Muscle layer of duodenum (tissue), 2 donors: Measurements from ENCODE around the gene PRKG1.

Experiments
- H3K27ac ChIP-seq: one replicate; pipeline ENCODE4 v1.7.0; 2013; ENCODE audit warnings: mild to moderate bottlenecking, low read length
- H3K27me3 ChIP-seq: one replicate; pipeline ENCODE4 v1.7.0; 2013; ENCODE audit warnings: low read depth, mild to moderate bottlenecking, control low read depth, low read length
- H3K36me3 ChIP-seq, 2 donors: one replicate each; pipeline ENCODE4 v1.7.0; 2013; ENCODE audit warnings: low read length in 2 of 2, control low read depth in 1 of 2, mild to moderate bottlenecking in 1 of 2; ENCODE audit not compliant: insufficient read depth in 2 of 2, control insufficient read depth in 1 of 2
- H3K4me1 ChIP-seq, 2 donors: one replicate each; pipeline ENCODE4 v1.7.0; 2013; ENCODE audit warnings: low read length in 2 of 2, mild to moderate bottlenecking in 2 of 2, control low read depth in 1 of 2, moderate library complexity in 1 of 2; ENCODE audit not compliant: insufficient read depth in 2 of 2, control insufficient read depth in 1 of 2
- H3K4me3 ChIP-seq, 2 donors: one replicate each; pipeline ENCODE4 v1.7.0; 2013; ENCODE audit warnings: low read length in 2 of 2, low read depth in 1 of 2, mild to moderate bottlenecking in 1 of 2
- H3K9me3 ChIP-seq, 2 donors: one replicate each; pipeline ENCODE4 v1.7.0; 2013; ENCODE audit warnings: low read length in 2 of 2, control low read depth in 1 of 2, mild to moderate bottlenecking in 1 of 2; ENCODE audit not compliant: control insufficient read depth in 1 of 2
- donor health status: healthy.

The PRKG1 gene

DNA sequence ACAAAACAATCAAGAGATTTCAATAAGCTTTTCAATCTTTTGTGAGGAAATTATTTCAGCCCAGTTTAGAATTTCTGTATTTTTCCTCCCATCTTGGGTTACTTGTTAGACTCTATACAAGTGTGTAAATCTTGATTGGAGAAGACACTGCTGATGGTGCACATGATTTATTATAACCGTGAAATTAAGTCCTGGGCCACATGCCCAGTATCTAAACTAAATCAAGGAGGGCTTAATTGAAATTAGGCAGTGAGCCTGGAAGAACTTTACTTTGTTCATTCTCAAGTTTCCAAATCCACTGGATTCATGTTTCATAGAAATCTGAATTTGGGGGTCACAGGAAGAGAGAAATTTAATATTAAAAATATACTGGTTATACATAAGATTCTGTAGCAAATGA is 580.6 kb downstream of the PRKG1 start:
- H3K9me3 ChIP-seq: no peaks in the 10 kb centered on the region
- no peaks in the 10 kb centered on the region for H3K36me3 ChIP-seq
- H3K27me3 ChIP-seq: no peaks in the 10 kb centered on the region
- H3K4me1 ChIP-seq: peaks cover 0 to 24% of the 10 kb centered on the region in 2 donors
- no peak overlapping the region for H3K4me3 ChIP-seq
- no peak overlapping the region for H3K27ac ChIP-seq

DNA sequence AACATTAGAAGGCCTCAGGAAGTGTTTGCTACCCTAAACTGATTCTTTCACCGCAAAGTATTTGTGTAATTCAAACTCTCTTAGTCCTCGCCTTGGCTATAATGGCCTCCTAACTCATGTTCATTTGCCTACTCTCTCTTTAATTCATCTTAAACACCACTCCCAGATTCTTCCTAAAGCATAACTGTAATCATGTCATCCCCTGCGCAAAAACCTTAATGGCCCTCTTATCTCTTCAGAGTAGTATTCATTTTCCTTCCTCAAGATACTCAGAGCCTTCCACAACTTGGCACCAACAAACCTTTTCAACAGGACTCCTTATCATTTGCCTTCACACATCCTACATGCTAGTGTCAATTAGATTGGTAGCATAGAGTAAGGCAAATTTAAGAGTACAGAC is 582.2 kb downstream of the PRKG1 start:
- Histone ChIP-seq H3K36me3 (no peaks in the 10 kb centered on the region), H3K4me1 (peaks cover 0 to 24% of the 10 kb centered on the region in 2 donors), H3K27ac (no peak overlapping the region), H3K4me3 (no peak overlapping the region), H3K27me3 (no peaks in the 10 kb centered on the region), H3K9me3 (no peaks in the 10 kb centered on the region)

DNA sequence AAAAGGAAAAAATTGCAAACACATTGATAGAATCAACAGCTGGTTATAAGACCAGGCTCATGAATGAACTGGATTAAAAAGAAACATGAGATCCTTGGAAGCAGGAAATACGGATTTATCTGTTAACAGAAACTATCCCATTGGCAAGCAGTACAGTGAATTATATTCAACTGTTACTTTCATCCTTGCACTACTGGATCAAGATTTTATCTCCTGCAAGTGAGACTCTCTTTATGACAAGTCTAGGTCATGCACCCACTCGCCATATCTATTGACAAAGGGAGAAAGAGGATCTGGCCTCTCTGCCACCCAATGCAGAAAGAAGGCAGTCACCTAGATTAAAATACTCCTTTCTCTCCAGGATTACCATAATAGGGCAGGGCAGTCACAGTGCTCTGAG is 583.7 kb downstream of the PRKG1 start:
- H3K27ac ChIP-seq: no peak overlapping the region
- no peaks in the 10 kb centered on the region for H3K9me3 ChIP-seq
- H3K4me3 ChIP-seq: no peak overlapping the region
- H3K36me3 ChIP-seq: no peaks in the 10 kb centered on the region
- H3K27me3 ChIP-seq: no peaks in the 10 kb centered on the region
- peaks cover 0 to 24% of the 10 kb centered on the region in 2 donors for H3K4me1 ChIP-seq

DNA sequence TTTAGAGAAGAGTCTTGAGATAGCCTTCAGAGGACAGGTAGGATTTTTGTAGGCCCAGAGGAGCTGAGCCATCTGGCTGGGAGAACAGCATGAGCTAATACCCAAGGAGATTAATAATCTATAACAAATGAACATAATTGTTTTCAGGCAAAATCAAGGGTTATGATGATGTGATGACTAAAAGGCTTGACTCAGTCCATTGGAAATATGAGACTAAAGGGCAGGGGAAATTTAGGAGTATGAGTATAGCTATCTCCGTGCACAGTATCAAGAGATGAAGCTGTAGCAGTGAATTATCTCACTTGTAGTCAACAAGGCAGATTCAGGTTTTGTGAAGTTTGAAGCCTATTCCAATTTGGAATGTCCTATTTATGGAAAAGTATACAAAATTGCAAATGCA is 585.1 kb downstream of the PRKG1 start:
- Histone ChIP-seq H3K4me3 (no peak overlapping the region), H3K9me3 (no peaks in the 10 kb centered on the region), H3K4me1 (peaks cover 0 to 24% of the 10 kb centered on the region in 2 donors), H3K36me3 (no peaks in the 10 kb centered on the region), H3K27me3 (no peaks in the 10 kb centered on the region), H3K27ac (no peak overlapping the region)

DNA sequence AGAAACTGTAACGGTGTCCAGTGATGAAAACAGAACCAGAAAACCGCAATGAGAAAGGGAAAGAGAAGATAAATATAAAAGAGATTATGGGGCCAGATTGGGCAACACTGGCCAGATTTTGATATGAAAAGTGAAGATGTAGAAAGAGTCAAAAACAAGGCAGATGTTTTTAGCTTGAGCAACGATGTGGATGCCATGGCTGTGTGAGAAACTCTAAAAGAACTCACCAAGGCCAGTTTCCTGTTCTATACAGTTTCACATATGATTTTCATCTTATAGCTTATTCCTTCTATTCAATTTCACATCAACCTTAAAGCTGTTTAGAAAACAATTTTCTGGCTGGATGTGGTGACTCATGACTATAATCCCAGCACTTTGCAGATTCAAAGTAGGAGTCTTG is 588.8 kb downstream of the PRKG1 start:
- H3K27me3 ChIP-seq: no peaks in the 10 kb centered on the region
- no peak overlapping the region for H3K4me3 ChIP-seq
- no peak overlapping the region for H3K27ac ChIP-seq
- H3K4me1 ChIP-seq: peaks cover 6 to 10% of the 10 kb centered on the region in 2 donors
- no peaks in the 10 kb centered on the region for H3K9me3 ChIP-seq
- no peaks in the 10 kb centered on the region for H3K36me3 ChIP-seq

DNA sequence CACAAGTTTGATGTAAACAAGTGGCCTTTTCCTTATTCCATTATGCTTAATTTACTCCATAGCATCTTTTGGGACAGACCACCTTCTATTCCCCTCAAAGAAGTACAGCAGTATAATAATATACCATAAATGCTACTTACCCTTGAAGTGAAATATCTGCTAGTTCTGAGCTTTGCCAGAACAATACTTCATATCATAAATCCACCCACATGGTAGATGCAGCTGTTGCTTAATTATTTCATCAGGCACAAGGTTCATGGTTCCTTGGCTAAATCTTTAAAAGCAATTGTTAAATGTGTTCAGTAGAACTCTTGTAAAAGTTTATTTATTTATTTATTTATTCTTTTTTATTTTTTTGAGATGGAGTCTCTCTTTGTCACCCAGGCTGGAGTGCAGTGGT is 592.2 kb downstream of the PRKG1 start:
- Histone ChIP-seq H3K27ac (no peak overlapping the region), H3K36me3 (no peaks in the 10 kb centered on the region), H3K9me3 (no peaks in the 10 kb centered on the region), H3K4me1 (peaks cover 9% of the 10 kb centered on the region in 2 donors), H3K27me3 (no peaks in the 10 kb centered on the region), H3K4me3 (no peak overlapping the region)

DNA sequence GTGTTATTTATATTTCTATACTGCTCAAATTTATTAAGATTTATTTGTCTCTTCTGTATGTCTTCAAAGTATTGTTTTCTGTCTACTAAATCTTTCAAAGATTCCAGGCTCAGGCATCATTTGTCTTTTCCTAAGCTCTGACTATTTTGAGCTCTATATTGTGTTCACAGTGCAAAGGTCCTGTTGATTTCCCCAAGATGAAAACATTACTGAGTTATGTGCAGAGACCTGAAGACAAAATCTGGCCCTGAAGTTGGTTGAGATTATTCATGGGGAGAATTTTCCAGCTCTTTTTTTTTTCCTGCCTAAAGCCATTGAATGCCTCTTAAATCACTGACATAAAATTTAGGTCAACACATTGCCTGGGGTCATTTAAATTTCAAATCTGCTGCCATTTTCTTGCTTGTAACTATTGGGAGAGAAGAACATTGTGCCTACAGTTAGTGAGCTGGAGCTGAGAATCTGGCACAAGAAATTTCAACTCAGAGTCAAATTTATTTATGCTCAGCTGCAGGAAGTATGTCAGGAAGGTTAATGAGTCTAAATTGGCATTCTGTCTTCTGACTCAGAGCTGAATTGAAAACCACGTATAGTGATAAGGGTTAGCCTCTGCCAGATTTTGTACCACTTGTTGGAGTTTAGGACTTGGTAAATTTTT is 593.5 kb downstream of the PRKG1 start:
- no peaks in the 10 kb centered on the region for H3K36me3 ChIP-seq
- H3K4me1 ChIP-seq: peaks cover 9% of the 10 kb centered on the region in 2 donors
- no peaks in the 10 kb centered on the region for H3K9me3 ChIP-seq
- H3K27ac ChIP-seq: no peak overlapping the region
- no peaks in the 10 kb centered on the region for H3K27me3 ChIP-seq
- no peak overlapping the region for H3K4me3 ChIP-seq

DNA sequence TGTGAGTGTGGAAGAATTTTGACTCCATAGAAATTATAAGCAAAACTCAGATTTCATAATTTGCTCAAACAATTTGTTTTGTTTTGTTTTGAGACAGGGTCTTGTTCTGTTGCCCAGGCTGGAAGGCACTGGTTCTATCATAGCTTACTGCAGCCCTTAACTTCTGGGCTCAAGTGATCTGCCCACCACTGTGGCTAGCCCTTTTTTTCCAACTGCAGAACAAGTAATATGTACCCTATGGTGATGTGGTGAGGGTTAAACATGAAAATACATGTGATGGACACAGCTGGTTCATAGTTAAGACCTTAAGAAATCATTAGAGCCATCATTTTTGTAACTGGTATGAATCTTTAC is 594.0 kb downstream of the PRKG1 start:
- Histone ChIP-seq H3K27me3 (no peaks in the 10 kb centered on the region), H3K27ac (no peak overlapping the region), H3K4me3 (no peak overlapping the region), H3K9me3 (no peaks in the 10 kb centered on the region), H3K4me1 (peaks cover 9% of the 10 kb centered on the region in 2 donors), H3K36me3 (no peaks in the 10 kb centered on the region)

DNA sequence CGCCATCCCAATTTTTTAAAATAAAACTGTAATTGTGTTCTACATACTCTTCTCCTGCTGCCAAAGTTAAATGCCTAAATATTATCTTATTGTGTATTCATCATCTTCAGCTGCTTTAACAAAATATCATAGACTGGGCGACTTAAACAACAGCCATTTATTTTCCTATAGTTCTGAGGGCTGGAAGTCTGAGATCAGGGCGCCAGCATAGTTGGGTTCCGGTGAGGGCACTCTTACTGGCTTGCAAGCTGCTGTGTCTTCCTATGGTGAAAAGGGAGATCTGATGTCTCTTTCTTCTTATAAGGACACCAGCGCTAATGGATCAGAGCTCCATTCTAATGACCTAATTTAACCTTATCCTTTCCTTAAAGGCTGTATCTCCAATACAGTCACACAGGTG is 594.8 kb downstream of the PRKG1 start:
- H3K4me3 ChIP-seq: no peak overlapping the region
- H3K36me3 ChIP-seq: no peaks in the 10 kb centered on the region
- peaks cover 9% of the 10 kb centered on the region in 2 donors for H3K4me1 ChIP-seq
- no peak overlapping the region for H3K27ac ChIP-seq
- H3K9me3 ChIP-seq: no peaks in the 10 kb centered on the region
- no peaks in the 10 kb centered on the region for H3K27me3 ChIP-seq

DNA sequence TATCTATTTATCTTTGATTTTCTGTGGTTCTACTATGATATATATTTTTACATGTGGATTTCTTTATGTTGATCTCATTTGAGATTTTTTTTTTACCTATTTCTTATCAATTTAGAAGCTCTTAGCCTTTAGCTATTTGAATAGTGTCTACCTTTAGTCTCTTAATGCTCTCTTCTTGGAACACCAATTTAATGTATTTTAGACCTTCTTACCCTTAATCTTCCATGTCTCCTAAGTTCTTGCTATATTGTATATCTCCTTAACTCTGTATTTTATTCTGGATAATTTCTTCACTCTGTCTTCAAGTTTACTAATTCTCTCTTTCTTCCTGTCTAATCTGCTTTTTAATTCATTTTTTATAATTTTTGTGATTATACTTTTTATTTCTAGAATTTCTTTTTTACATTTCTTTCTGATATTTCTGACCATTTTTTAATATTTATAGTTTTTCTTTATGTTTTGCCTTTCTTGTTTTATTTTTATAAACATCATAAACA is 597.8 kb downstream of the PRKG1 start:
- H3K9me3 ChIP-seq: no peaks in the 10 kb centered on the region
- no peaks in the 10 kb centered on the region for H3K36me3 ChIP-seq
- H3K4me3 ChIP-seq: no peak overlapping the region
- H3K27me3 ChIP-seq: no peaks in the 10 kb centered on the region
- H3K4me1 ChIP-seq: peaks cover 9% of the 10 kb centered on the region in 2 donors
- no peak overlapping the region for H3K27ac ChIP-seq

DNA sequence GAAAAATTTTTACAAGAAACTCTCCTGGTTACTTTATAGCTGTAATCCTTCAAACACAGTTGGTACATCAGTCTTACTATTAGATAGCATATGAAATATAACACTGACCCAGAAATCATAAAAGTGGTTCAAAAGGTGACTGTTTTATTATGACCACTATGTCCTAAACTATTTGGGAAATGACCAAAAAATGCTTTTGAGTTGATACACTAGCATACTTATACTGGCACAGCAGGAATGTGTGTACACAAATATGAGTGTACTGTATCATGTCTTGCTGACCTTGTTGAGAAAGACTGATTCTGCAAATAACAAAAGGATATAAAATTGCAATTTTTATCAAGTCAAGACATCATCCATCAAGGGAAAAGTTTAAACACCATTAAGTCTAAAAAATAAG is 600.8 kb downstream of the PRKG1 start:
- Histone ChIP-seq H3K4me3 (no peak overlapping the region), H3K36me3 (no peaks in the 10 kb centered on the region), H3K4me1 (no peaks in the 10 kb centered on the region), H3K9me3 (no peaks in the 10 kb centered on the region), H3K27me3 (no peaks in the 10 kb centered on the region), H3K27ac (no peak overlapping the region)

DNA sequence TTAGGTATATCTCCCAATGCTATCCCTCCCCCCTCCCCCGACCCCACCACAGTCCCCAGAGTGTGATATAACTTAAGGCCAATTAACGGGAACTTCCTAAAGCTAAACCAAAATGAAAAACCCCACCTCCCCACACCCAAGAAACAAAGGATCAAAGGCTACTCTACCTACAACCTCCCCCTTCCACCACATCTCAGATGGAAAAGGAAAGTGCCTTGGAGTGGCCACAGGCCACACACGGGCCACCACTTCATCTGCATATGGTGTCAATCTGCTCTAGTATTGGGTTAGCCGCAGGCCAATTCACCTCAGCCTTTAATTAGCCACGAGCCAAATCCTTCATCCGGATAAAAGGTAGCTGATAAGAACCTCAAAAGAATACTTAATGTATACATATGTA is 605.6 kb downstream of the PRKG1 start:
- H3K36me3 ChIP-seq: no peaks in the 10 kb centered on the region
- H3K27ac ChIP-seq: no peak overlapping the region
- peaks cover 0 to 5% of the 10 kb centered on the region in 2 donors for H3K4me1 ChIP-seq
- H3K27me3 ChIP-seq: no peaks in the 10 kb centered on the region
- H3K9me3 ChIP-seq: no peaks in the 10 kb centered on the region
- H3K4me3 ChIP-seq: no peak overlapping the region
